RWPE2 (cell line): ENCODE results near the gene TMEM163.

ENCODE experiments used
- ATAC-seq: fragments of 200-7000 bp; cut with Tn5 transposase; 3 replicates; pipeline ENCODE4 v1.9.1; 2021; ENCODE audit warnings: low read depth
- DNase-seq: peaks from one replicate; pipeline ENCODE4 v3.0.0-alpha.2; 2020; ENCODE audit warnings: low spot score
- H3K27ac ChIP-seq: fragments of 450-650 bp; 2 replicates; pipeline ENCODE4 v1.5.1; 2017; ENCODE audit warnings: mild to moderate bottlenecking; ENCODE audit not compliant: poor library complexity, severe bottlenecking
- H3K27me3 ChIP-seq: fragments of 250-450 bp; sonication (Bioruptor Pico); 2 replicates; pipeline ENCODE4 v1.5.1; 2021; ENCODE audit warnings: mild to moderate bottlenecking, moderate library complexity; ENCODE audit not compliant: insufficient read depth, poor library complexity, severe bottlenecking
- H3K36me3 ChIP-seq: fragments of 250-450 bp; sonication (Bioruptor Pico); 2 replicates; pipeline ENCODE4 v1.5.1; 2020; ENCODE audit warnings: low read depth, mild to moderate bottlenecking, moderate library complexity
- H3K4me1 ChIP-seq: fragments of 250-450 bp; sonication (Bioruptor Pico); 2 replicates; pipeline ENCODE4 v1.5.1; 2021; ENCODE audit warnings: mild to moderate bottlenecking, moderate library complexity; ENCODE audit not compliant: insufficient read depth, poor library complexity, severe bottlenecking
- H3K4me3 ChIP-seq: fragments of 250-450 bp; sonication (Bioruptor Pico); 2 replicates; pipeline ENCODE4 v1.5.1; 2021; ENCODE audit warnings: mild to moderate bottlenecking, moderate library complexity; ENCODE audit not compliant: severe bottlenecking
- H3K9me3 ChIP-seq: fragments of 250-450 bp; sonication (Bioruptor Pico); 2 replicates; pipeline ENCODE4 v1.5.1; 2021; ENCODE audit warnings: mild to moderate bottlenecking, moderate library complexity; ENCODE audit not compliant: severe bottlenecking
- TF ChIP-seq, protein P1 (sequence below): fragments of 450-650 bp; IDR thresholded peaks from one replicate; pipeline ENCODE4 v1.5.1; 2017; ENCODE audit warnings: mild to moderate bottlenecking, moderate library complexity; ENCODE audit not compliant: poor library complexity, severe bottlenecking

The TMEM163 gene

DNA sequence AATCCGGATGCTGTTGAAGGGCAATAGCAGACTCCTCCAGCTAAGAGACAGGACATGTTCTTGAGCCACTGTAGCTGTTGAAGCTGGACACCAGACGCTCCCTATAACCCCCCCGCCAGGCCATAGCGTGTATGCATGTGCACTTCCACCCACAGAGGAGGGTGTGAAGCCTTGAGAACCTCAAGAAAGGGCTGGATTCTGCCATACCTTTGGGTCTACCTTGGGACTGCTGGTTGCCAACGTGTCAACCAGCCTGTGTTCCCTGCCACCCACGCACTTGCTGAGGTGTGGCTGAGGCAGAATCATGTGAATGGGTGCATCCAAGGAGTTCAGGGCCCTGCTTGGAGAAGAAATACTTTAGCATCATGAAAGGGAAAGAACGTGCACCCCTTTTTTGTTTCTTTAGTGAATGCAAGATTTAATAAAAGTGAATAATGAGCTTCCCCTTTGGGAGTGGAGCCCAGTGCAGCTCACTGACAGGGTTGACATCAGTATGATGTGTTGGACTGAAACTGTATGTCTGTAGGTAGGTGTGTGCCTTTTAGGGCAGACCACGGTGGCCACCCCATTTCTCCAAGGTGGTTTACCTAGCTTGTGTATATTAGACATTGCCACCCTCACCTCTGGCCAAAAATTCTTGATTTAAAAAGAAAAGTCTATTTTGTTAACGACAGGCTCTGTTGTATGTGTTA, 266.6 kb downstream of the TMEM163 start:
- no peak overlapping the region for H3K27ac ChIP-seq
- no peaks in the 10 kb centered on the region for H3K9me3 ChIP-seq
- H3K36me3 ChIP-seq = no peaks in the 10 kb centered on the region
- TF ChIP-seq, protein P1, sequence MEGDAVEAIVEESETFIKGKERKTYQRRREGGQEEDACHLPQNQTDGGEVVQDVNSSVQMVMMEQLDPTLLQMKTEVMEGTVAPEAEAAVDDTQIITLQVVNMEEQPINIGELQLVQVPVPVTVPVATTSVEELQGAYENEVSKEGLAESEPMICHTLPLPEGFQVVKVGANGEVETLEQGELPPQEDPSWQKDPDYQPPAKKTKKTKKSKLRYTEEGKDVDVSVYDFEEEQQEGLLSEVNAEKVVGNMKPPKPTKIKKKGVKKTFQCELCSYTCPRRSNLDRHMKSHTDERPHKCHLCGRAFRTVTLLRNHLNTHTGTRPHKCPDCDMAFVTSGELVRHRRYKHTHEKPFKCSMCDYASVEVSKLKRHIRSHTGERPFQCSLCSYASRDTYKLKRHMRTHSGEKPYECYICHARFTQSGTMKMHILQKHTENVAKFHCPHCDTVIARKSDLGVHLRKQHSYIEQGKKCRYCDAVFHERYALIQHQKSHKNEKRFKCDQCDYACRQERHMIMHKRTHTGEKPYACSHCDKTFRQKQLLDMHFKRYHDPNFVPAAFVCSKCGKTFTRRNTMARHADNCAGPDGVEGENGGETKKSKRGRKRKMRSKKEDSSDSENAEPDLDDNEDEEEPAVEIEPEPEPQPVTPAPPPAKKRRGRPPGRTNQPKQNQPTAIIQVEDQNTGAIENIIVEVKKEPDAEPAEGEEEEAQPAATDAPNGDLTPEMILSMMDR = no peak
- ATAC-seq (no peak), DNase-seq (no peak)
- no peaks in the 10 kb centered on the region for H3K4me1 ChIP-seq
- H3K4me3 ChIP-seq = no peak overlapping the region
- H3K27me3 ChIP-seq = no peaks in the 10 kb centered on the region

DNA sequence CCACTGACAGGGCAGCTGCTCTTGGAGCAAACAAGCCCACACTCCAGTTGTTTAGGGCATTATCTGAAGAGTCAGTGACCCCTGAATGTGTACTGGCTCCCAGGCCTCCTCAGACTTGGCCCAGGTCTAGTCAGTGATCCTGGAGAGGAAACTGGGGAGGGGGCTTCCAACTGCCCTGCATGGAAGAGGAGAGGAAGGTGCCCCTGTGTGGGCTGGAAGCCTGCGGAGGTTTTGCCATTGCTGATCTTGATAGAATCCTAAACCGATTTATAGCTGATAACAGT, 267.5 kb downstream of the TMEM163 start:
- no peak overlapping the region for H3K27ac ChIP-seq
- DNase-seq (no peak), ATAC-seq (no peak)
- H3K4me3 ChIP-seq = no peak overlapping the region
- no peaks in the 10 kb centered on the region for H3K36me3 ChIP-seq
- H3K27me3 ChIP-seq = no peaks in the 10 kb centered on the region
- TF ChIP-seq, protein P1 = no peak
- H3K9me3 ChIP-seq = no peaks in the 10 kb centered on the region
- H3K4me1 ChIP-seq = peaks cover 3% of the 10 kb centered on the region

DNA sequence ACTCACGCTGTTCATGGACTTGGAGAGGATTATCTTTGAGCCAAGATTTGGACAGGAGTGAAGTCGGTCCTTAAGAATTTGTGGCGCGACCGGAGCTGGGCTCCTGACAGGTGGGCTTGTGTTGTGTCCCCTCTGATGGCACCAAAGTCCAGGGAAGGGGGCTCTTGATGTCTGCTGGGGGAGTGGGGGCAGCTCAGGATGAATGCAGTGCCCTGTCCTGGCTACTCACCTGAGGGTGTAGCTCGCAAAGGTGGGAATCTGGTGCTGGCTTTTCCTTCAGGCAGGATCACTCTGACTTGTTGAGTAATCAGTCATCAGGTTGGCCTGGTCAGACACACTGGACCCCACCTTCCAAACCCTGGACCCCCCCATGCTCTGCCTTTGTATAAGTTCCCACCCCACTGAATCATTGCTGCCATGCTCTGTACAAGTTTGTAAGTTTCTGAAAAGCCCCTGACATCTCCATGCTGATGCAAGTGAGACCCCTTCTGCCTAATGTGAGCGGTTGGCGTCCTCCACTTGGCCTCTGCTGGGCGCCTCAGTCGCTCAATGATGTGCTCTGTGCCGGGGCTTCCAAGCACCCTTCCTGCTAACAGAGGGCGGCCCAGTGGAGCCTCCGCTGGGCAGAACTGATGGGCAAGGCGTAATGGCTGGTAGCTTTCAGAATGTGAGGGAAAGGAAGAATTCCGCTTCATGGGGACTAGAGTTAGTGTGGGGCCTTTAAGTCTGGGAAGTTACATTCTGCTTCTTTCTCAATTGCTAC, 268.9 kb downstream of the TMEM163 start:
- DNase-seq (no peak), ATAC-seq (no peak)
- TF ChIP-seq, protein P1 = no peak
- H3K27me3 ChIP-seq = no peaks in the 10 kb centered on the region
- no peaks in the 10 kb centered on the region for H3K36me3 ChIP-seq
- H3K9me3 ChIP-seq = no peaks in the 10 kb centered on the region
- peaks cover 12% of the 10 kb centered on the region for H3K4me1 ChIP-seq
- H3K4me3 ChIP-seq = no peak overlapping the region
- H3K27ac ChIP-seq = no peak overlapping the region

DNA sequence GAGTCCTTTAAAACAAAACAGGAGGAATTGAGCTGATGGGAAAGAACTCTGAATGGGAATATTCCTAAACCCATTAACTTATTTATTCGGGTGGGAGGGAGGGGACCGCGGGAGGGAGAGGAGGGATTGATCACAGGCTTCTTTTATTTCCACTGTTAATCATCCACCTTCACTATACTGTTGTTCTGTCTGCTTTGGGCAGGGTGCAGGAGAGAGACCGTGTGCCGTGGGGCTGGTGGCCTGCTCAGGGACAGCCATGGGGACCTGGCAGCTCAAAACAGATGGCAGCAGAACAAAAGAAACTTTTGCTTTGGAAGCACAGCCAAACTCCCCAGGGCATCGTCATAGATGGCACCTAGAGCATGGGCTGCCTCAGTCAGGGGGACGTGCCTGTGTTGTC, 269.6 kb downstream of the TMEM163 start:
- DNase-seq = no peak
- peaks cover 12% of the 10 kb centered on the region for H3K4me1 ChIP-seq
- TF ChIP-seq, protein P1 = no peak
- no peak for ATAC-seq
- H3K27me3 ChIP-seq = no peaks in the 10 kb centered on the region
- H3K9me3 ChIP-seq = no peaks in the 10 kb centered on the region
- H3K36me3 ChIP-seq = no peaks in the 10 kb centered on the region
- no peak overlapping the region for H3K27ac ChIP-seq
- no peak overlapping the region for H3K4me3 ChIP-seq

DNA sequence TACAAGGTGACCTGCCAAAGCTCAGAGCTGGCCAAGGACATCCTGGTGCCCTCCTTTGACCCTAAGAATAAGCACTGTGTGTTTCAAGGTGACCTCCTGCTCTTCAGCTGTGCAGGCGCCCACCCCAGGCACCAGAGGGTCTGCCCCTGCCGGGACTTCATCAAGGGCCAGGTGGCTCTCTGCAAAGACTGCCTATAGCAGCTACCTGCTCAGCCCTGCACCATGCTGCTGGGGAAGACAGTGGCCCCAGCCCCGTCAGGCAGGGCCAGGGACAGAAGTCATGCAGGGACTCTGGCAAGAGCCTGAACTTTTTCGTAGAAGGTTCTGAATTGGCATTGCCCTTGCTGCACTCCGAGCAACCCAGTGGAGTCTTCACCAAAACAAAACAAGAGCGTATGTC, 270.1 kb downstream of the TMEM163 start:
- peaks cover 12% of the 10 kb centered on the region for H3K4me1 ChIP-seq
- H3K36me3 ChIP-seq = no peaks in the 10 kb centered on the region
- no peak overlapping the region for H3K4me3 ChIP-seq
- no peak overlapping the region for H3K27ac ChIP-seq
- TF ChIP-seq, protein P1 = no peak
- DNase-seq (no peak), ATAC-seq (no peak)
- no peaks in the 10 kb centered on the region for H3K27me3 ChIP-seq
- H3K9me3 ChIP-seq = no peaks in the 10 kb centered on the region
